AML-193 (cell line): ENCODE data around the gene TBX4.

Experiments used
- DNase-seq, 2 experiments: peaks; one replicate each; lab custom pipeline; 2025; lab: John Stamatoyannopoulos, UW

Gene TBX4

DNA sequence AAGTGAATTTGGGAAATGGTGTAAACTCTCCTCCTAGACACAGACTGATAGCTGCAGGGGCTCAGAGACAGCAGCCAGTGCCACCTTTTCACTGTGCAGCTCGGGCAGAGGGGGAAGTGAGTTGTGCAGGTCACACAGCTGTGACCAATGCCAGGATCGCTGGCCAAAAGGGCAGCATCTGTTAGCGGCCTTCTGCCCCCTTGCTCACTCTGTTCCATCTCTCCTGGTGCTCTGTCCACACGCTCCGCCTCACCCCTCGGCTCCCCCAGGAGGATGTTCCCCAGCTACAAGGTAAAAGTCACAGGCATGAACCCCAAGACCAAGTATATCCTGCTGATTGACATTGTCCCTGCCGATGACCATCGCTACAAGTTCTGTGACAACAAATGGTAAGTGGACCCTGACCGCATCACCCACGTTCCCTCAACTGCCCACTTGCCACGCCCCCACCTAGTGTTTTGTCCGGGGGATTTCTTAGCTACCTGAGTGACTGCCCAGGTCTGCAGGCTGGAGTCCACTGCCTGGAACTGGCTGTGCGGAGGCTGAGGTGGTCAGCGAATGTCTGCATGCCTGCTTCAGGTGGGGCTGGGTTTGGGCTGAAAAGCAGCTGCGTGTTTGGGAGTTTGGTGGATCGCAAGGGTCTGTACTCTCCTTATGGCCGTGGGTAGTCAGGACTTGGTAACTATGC, 13.5 kb downstream of the TBX4 start:
- peak in 1 of 2 experiments; percentile 18 for DNase-seq

GRCh38 chr17:61466246-61466645, 14.0 kb downstream of the TBX4 start:
- no peak for DNase-seq

- DNase-seq: peak; percentile 31 to 39
Observed at GRCh38 chr17:61467416-61468262, 15.4 kb downstream of the TBX4 start.

DNA sequence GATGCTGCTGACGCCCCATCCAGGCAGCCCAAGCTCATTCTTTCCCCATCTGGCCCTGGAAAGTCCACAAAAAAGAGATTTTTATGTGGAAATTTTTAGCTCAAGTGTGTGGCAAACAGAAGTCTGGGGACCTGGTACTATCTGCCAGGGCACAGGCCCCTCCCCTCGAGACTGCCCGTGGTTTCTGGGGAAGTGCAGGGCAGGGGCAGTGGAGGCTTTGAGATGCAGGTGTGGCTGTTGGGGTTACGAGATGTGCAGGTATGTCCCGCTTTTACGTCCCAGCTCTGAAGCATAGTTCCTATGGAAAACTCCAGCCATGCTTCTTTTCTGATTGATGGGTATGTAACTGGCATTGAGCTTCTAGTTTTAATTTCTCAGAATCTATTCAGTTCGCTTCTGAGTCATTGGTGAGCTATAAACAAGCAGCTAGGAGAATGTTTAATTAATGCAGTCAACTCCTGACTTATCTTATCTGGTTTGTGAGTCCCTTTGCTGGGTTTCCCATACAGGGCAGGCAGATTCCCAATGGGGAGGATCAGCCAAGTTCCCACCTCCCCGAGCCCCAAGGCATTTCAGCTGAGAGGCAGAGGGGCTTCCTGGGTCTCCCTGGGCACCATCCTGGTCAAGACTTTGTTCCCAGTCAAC, 16.2 kb downstream of the TBX4 start:
- no peak for DNase-seq

- DNase-seq: no peak
Observed at GRCh38 chr17:61469474-61469873, 17.3 kb downstream of the TBX4 start.

DNA sequence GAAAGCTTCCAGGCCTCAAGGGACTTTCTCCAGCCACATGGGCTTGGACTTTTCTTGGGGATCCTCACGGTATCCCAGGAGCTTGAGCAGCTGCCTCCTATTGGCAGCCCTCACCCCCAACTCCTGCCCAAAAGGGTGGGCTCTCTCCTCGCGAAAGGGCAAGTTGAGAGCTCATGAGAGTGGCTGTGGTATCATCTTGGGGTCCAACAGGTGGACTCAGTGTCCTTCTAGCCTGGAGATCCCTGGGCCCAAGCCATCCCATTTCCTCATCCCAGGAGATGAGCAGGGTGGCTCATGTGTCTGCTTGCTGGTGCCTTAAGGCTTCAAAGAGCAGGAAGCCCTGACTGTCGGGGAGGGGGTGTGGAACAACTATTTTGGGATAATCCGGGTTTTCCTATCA, 17.7 kb downstream of the TBX4 start:
- no peak for DNase-seq

DNA sequence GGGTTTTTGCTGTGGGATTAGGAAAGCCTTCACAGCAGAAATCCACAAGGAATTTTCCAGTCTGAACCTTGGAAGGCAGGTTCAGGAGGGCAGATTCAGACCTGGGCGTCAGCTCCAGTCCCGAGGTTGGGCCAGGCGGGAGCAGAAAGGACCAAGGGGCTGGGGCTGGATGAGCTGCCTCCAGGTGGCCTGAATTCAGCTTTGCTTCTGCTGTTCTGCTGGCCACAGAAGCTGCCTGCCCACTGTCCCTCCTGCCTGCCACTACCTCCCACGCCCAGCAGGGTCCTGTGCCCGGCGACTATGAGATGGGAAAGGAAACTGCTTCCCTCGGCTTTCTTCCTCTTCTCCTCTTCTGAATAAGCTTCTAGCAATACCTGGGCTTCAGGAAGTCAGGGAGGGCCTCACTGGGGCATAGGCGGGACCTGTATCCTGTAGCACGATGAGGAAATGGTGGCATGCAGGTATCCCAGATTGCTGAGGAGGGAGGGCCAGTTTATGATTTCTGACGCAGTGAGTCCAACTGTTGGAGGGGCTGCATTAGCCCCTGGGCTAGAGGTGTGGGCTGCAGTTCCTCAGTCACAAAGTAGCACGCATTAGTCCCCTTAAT, 18.4 kb downstream of the TBX4 start:
- no peak for DNase-seq

GRCh38 chr17:61474235-61474927, 22.2 kb downstream of the TBX4 start:
- no peak for DNase-seq

- no peak for DNase-seq
Observed at GRCh38 chr17:61474934-61475333, 22.7 kb downstream of the TBX4 start.

DNA sequence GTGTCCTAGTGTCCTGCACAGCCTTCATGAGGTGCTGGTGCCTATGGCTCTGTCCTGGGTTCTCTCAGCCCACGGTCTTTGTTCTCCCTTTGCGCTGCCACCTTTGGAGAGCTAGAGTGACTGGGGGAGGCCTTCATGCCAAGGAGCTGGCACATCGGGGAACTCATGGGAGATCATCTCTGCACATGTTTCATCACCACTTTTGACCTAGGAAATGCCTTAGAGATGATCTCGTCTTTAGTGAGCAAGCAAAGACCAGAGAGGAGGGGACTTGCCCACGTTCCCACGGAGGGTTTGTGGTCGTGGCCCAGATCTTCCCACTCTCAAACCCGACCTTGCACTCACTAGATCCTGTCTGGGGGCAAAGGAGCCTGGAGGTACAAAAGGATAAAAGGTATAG, 23.5 kb downstream of the TBX4 start:
- no peak for DNase-seq

- no peak for DNase-seq
Observed at GRCh38 chr17:61476476-61477203, 24.4 kb downstream of the TBX4 start.

- no peak for DNase-seq
Observed at GRCh38 chr17:61477204-61477834, 25.1 kb downstream of the TBX4 start.

GRCh38 chr17:61478026-61478789, 26.0 kb downstream of the TBX4 start:
- DNase-seq: no peak

GRCh38 chr17:61478790-61479492, 26.7 kb downstream of the TBX4 start:
- no peak for DNase-seq

DNA sequence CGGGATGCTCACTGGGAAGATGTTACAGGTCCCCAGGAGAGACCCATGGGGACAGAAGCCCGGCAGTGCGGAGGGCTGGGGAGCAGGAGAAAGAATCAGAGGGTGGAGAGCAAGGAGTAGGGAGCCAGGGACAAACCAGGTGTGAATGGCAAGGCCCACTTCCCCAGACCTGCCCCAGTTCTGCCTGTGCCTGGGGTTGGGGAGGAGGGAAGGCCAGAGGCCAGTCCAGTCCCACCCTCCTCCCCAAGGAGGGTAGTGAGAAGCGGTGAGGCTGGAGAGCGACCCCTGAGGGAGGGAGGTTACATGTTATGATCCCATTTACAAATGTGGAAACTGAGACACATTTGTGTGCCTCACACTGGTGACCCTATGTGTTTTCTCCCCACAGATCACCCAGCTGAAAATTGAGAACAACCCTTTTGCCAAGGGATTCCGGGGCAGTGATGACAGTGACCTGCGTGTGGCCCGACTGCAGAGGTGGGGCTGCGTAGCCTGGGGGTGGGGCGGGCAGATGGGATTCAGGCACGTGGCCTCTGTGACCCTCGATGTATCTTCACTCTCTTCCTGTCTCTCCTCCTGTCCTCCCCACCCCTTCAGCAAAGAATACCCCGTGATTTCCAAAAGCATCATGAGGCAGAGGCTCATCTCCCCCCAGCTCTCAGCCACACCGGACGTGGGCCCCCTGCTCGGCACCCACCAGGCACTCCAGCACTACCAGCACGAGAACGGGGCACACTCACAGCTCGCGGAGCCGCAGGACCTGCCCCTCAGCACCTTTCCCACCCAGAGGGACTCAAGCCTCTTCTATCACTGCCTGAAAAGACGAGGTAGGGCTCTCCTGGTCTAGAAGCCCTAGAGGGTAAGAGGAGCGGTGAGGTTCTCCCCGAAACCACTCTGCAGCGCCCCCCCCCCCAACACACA, 27.5 kb downstream of the TBX4 start:
- DNase-seq: no peak

- no peak for DNase-seq
Observed at GRCh38 chr17:61480414-61480807, 28.2 kb downstream of the TBX4 start.

GRCh38 chr17:61481421-61481820, 29.2 kb downstream of the TBX4 start:
- DNase-seq: no peak

- no peak for DNase-seq
Observed at GRCh38 chr17:61482467-61482866, 30.2 kb downstream of the TBX4 start.
